ENCODE results near the gene PLEKHA5. TPM values are rescaled to one million over a fixed set of nuclear protein-coding genes. Genes with fewer than 3 reads are reported as not detected.

Gene PLEKHA5
- total RNA-seq, 2 donors from 2014 or later = 3.7 to 4.6 TPM

- ATAC-seq (replicated peaks in 1 of 2) = no peak
- peaks cover 19% of the 10 kb centered on the region for H3K4me1 Mint-ChIP-seq (ENCODE audit: low read depth)
- peaks cover 0 to 2% of the 10 kb centered on the region in 2 donors for H3K36me3 Mint-ChIP-seq (ENCODE audit: insufficient read depth in 2 of 2)
- H3K4me3 Mint-ChIP-seq = no peak overlapping the region
- peaks cover 0 to 5% of the 10 kb centered on the region in 2 donors for H3K9me3 Mint-ChIP-seq
- H3K27me3 Mint-ChIP-seq (ENCODE audit: low read depth) = no peaks in the 10 kb centered on the region
- no peak for DNase-seq
- H3K27ac Mint-ChIP-seq = no peak overlapping the region
These were observed 147.2 kb downstream of the PLEKHA5 start for GRCh38 chr12:19276767-19277166.

- H3K27ac Mint-ChIP-seq = no peak overlapping the region
These were observed 148.2 kb downstream of the PLEKHA5 start for GRCh38 chr12:19277711-19278110.

GRCh38 chr12:19278407-19278806 lies 148.9 kb downstream of the PLEKHA5 start:
- H3K27me3 Mint-ChIP-seq (ENCODE audit: low read depth) = no peaks in the 10 kb centered on the region
- DNase-seq (no peak), ATAC-seq (replicated peaks in 1 of 2) (no peak)
- H3K27ac Mint-ChIP-seq = no peak overlapping the region
- peaks cover 0 to 5% of the 10 kb centered on the region in 2 donors for H3K9me3 Mint-ChIP-seq
- H3K4me3 Mint-ChIP-seq = no peak overlapping the region
- peaks cover 18% of the 10 kb centered on the region for H3K4me1 Mint-ChIP-seq (ENCODE audit: low read depth)
- H3K36me3 Mint-ChIP-seq (ENCODE audit: insufficient read depth in 2 of 2) = no peaks in the 10 kb centered on the region

More at GRCh38 chr12:19277711-19278110, 148.2 kb downstream of the PLEKHA5 start:
- H3K36me3 Mint-ChIP-seq (ENCODE audit: insufficient read depth in 2 of 2) = peaks cover 0 to 2% of the 10 kb centered on the region in 2 donors
- H3K4me1 Mint-ChIP-seq (ENCODE audit: low read depth) = peaks cover 19% of the 10 kb centered on the region
- H3K9me3 Mint-ChIP-seq = peaks cover 0 to 5% of the 10 kb centered on the region in 2 donors
- H3K4me3 Mint-ChIP-seq = no peak overlapping the region
- no peak for ATAC-seq (replicated peaks in 1 of 2)
- H3K27me3 Mint-ChIP-seq (ENCODE audit: low read depth) = no peaks in the 10 kb centered on the region
- no peak for DNase-seq

GRCh38 chr12:19282133-19282699 lies 152.7 kb downstream of the PLEKHA5 start:
- DNase-seq = no peak
- Mint-ChIP-seq H3K36me3 (ENCODE audit: insufficient read depth in 2 of 2) (no peaks in the 10 kb centered on the region), H3K4me1 (ENCODE audit: low read depth) (no peaks in the 10 kb centered on the region), H3K27ac (no peak overlapping the region), H3K27me3 (ENCODE audit: low read depth) (no peaks in the 10 kb centered on the region), H3K9me3 (no peaks in the 10 kb centered on the region), H3K4me3 (no peak overlapping the region)
- no peak for ATAC-seq (replicated peaks in 1 of 2)

GRCh38 chr12:19284658-19285057 lies 155.1 kb downstream of the PLEKHA5 start:
- no peaks in the 10 kb centered on the region for H3K9me3 Mint-ChIP-seq
- H3K27ac Mint-ChIP-seq = no peak overlapping the region
- DNase-seq (no peak), ATAC-seq (replicated peaks in 1 of 2) (no peak)
- H3K4me1 Mint-ChIP-seq (ENCODE audit: low read depth) = no peaks in the 10 kb centered on the region
- H3K36me3 Mint-ChIP-seq (ENCODE audit: insufficient read depth in 2 of 2) = no peaks in the 10 kb centered on the region
- H3K27me3 Mint-ChIP-seq (ENCODE audit: low read depth) = no peaks in the 10 kb centered on the region
- H3K4me3 Mint-ChIP-seq = no peak overlapping the region

- DNase-seq = no peak
- no peaks in the 10 kb centered on the region for H3K27me3 Mint-ChIP-seq (ENCODE audit: low read depth)
- no peaks in the 10 kb centered on the region for H3K4me1 Mint-ChIP-seq (ENCODE audit: low read depth)
- ATAC-seq (replicated peaks in 1 of 2) = no peak
- H3K4me3 Mint-ChIP-seq = no peak overlapping the region
- no peaks in the 10 kb centered on the region for H3K9me3 Mint-ChIP-seq
- no peaks in the 10 kb centered on the region for H3K36me3 Mint-ChIP-seq (ENCODE audit: insufficient read depth in 2 of 2)
- H3K27ac Mint-ChIP-seq = no peak overlapping the region
These were observed 156.4 kb downstream of the PLEKHA5 start for GRCh38 chr12:19285793-19286448.

GRCh38 chr12:19287302-19287701 lies 157.8 kb downstream of the PLEKHA5 start:
- H3K27ac Mint-ChIP-seq = no peak overlapping the region
- H3K27me3 Mint-ChIP-seq (ENCODE audit: low read depth) = no peaks in the 10 kb centered on the region
- DNase-seq (no peak), ATAC-seq (replicated peaks in 1 of 2) (no peak)
- no peak overlapping the region for H3K4me3 Mint-ChIP-seq
- no peaks in the 10 kb centered on the region for H3K36me3 Mint-ChIP-seq (ENCODE audit: insufficient read depth in 2 of 2)
- H3K4me1 Mint-ChIP-seq (ENCODE audit: low read depth) = no peaks in the 10 kb centered on the region
- no peaks in the 10 kb centered on the region for H3K9me3 Mint-ChIP-seq

- DNase-seq (no peak), ATAC-seq (replicated peaks in 1 of 2) (no peak)
- Mint-ChIP-seq H3K4me1 (ENCODE audit: low read depth) (no peaks in the 10 kb centered on the region), H3K9me3 (no peaks in the 10 kb centered on the region), H3K27me3 (ENCODE audit: low read depth) (no peaks in the 10 kb centered on the region), H3K4me3 (no peak overlapping the region), H3K36me3 (ENCODE audit: insufficient read depth in 2 of 2) (no peaks in the 10 kb centered on the region), H3K27ac (no peak overlapping the region)
These were observed 158.6 kb downstream of the PLEKHA5 start for GRCh38 chr12:19288161-19288560.

GRCh38 chr12:19288603-19289244 lies 159.2 kb downstream of the PLEKHA5 start:
- Mint-ChIP-seq H3K4me1 (ENCODE audit: low read depth) (no peaks in the 10 kb centered on the region), H3K4me3 (no peak overlapping the region), H3K36me3 (ENCODE audit: insufficient read depth in 2 of 2) (no peaks in the 10 kb centered on the region), H3K9me3 (no peaks in the 10 kb centered on the region), H3K27me3 (ENCODE audit: low read depth) (no peaks in the 10 kb centered on the region), H3K27ac (no peak overlapping the region)
- ATAC-seq (replicated peaks in 1 of 2) = no peak
- DNase-seq = no peak

GRCh38 chr12:19298836-19299605 lies 169.5 kb downstream of the PLEKHA5 start:
- ATAC-seq (replicated peaks in 1 of 2) = no peak
- no peaks in the 10 kb centered on the region for H3K36me3 Mint-ChIP-seq (ENCODE audit: insufficient read depth in 2 of 2)
- no peak overlapping the region for H3K27ac Mint-ChIP-seq
- no peaks in the 10 kb centered on the region for H3K4me1 Mint-ChIP-seq (ENCODE audit: low read depth)
- DNase-seq = no peak
- H3K9me3 Mint-ChIP-seq = no peaks in the 10 kb centered on the region
- no peaks in the 10 kb centered on the region for H3K27me3 Mint-ChIP-seq (ENCODE audit: low read depth)
- H3K4me3 Mint-ChIP-seq = no peak overlapping the region

GRCh38 chr12:19299765-19300164 lies 170.2 kb downstream of the PLEKHA5 start:
- no peak for DNase-seq
- Mint-ChIP-seq H3K4me3 (no peak overlapping the region), H3K27me3 (ENCODE audit: low read depth) (no peaks in the 10 kb centered on the region), H3K36me3 (ENCODE audit: insufficient read depth in 2 of 2) (no peaks in the 10 kb centered on the region), H3K27ac (no peak overlapping the region), H3K9me3 (no peaks in the 10 kb centered on the region), H3K4me1 (ENCODE audit: low read depth) (no peaks in the 10 kb centered on the region)
- ATAC-seq (replicated peaks in 1 of 2) = no peak

GRCh38 chr12:19301223-19301622 lies 171.7 kb downstream of the PLEKHA5 start:
- DNase-seq (no peak), ATAC-seq (replicated peaks in 1 of 2) (no peak)
- Mint-ChIP-seq H3K27ac (no peak overlapping the region), H3K4me1 (ENCODE audit: low read depth) (no peaks in the 10 kb centered on the region), H3K36me3 (ENCODE audit: insufficient read depth in 2 of 2) (no peaks in the 10 kb centered on the region), H3K27me3 (ENCODE audit: low read depth) (no peaks in the 10 kb centered on the region), H3K4me3 (no peak overlapping the region), H3K9me3 (no peaks in the 10 kb centered on the region)

GRCh38 chr12:19301688-19302087 lies 172.2 kb downstream of the PLEKHA5 start:
- DNase-seq (no peak), ATAC-seq (replicated peaks in 1 of 2) (no peak)
- no peaks in the 10 kb centered on the region for H3K9me3 Mint-ChIP-seq
- H3K4me3 Mint-ChIP-seq = no peak overlapping the region
- H3K27me3 Mint-ChIP-seq (ENCODE audit: low read depth) = no peaks in the 10 kb centered on the region
- no peaks in the 10 kb centered on the region for H3K4me1 Mint-ChIP-seq (ENCODE audit: low read depth)
- H3K36me3 Mint-ChIP-seq (ENCODE audit: insufficient read depth in 2 of 2) = peaks cover 0 to 1% of the 10 kb centered on the region in 2 donors
- no peak overlapping the region for H3K27ac Mint-ChIP-seq
